KMS-11 (cell line): ENCODE data around the gene RAB11FIP3.

ENCODE experiments used
- H2AFZ ChIP-seq: fragments of 200-600 bp; sonication (generic); 2 replicates; pipeline ENCODE4 v1.6.1; 2016; ENCODE audit warnings: antibody characterized with exemption, mixed run types, low read depth
- H3K27ac ChIP-seq: fragments of 200-600 bp; sonication (generic); 2 replicates; pipeline ENCODE4 v1.6.1; 2016; ENCODE audit warnings: mild to moderate bottlenecking, mixed run types
- H3K27me3 ChIP-seq: fragments of 200-600 bp; sonication (generic); 2 replicates; pipeline ENCODE4 v1.6.1; 2017; ENCODE audit warnings: mild to moderate bottlenecking, low read depth, mixed run types, moderate library complexity; ENCODE audit not compliant: insufficient read depth
- H3K36me3 ChIP-seq: fragments of 200-600 bp; sonication (generic); 2 replicates; pipeline ENCODE4 v1.6.1; 2017; ENCODE audit warnings: mild to moderate bottlenecking, mixed run types; ENCODE audit not compliant: insufficient read depth
- H3K4me1 ChIP-seq: fragments of 200-600 bp; sonication (generic); 2 replicates; pipeline ENCODE4 v1.6.1; 2016; ENCODE audit warnings: mild to moderate bottlenecking, low read depth, mixed run types; ENCODE audit not compliant: poor library complexity, severe bottlenecking
- H3K4me2 ChIP-seq: fragments of 200-600 bp; sonication (generic); 2 replicates; pipeline ENCODE4 v1.7.0; 2016; ENCODE audit warnings: mild to moderate bottlenecking, mixed run types
- H3K4me3 ChIP-seq: fragments of 200-600 bp; sonication (generic); IDR thresholded peaks from 2 replicates; pipeline ENCODE4 v1.6.1; 2017; ENCODE audit warnings: low read depth, low read length, mixed read lengths; ENCODE audit not compliant: insufficient read depth
- H3K79me2 ChIP-seq: fragments of 200-600 bp; sonication (generic); 2 replicates; pipeline ENCODE4 v1.6.1; 2016; ENCODE audit warnings: low read depth, mixed run types; ENCODE audit not compliant: insufficient read depth
- H3K9ac ChIP-seq: fragments of 200-600 bp; sonication (generic); 2 replicates; pipeline ENCODE4 v1.6.1; 2016; ENCODE audit warnings: mild to moderate bottlenecking, mixed run types
- H4K20me1 ChIP-seq: fragments of 200-600 bp; sonication (generic); 2 replicates; pipeline ENCODE4 v1.6.1; 2016; ENCODE audit warnings: mild to moderate bottlenecking, mixed run types; ENCODE audit not compliant: insufficient read depth
- CTCF ChIP-seq: fragments of 200-600 bp; sonication (generic); conservative IDR thresholded peaks from 2 replicates; pipeline ENCODE4 v1.6.1; 2017; ENCODE audit warnings: low read depth, mild to moderate bottlenecking, antibody characterized with exemption, low read length, moderate library complexity, mixed read lengths

RAB11FIP3 gene

DNA sequence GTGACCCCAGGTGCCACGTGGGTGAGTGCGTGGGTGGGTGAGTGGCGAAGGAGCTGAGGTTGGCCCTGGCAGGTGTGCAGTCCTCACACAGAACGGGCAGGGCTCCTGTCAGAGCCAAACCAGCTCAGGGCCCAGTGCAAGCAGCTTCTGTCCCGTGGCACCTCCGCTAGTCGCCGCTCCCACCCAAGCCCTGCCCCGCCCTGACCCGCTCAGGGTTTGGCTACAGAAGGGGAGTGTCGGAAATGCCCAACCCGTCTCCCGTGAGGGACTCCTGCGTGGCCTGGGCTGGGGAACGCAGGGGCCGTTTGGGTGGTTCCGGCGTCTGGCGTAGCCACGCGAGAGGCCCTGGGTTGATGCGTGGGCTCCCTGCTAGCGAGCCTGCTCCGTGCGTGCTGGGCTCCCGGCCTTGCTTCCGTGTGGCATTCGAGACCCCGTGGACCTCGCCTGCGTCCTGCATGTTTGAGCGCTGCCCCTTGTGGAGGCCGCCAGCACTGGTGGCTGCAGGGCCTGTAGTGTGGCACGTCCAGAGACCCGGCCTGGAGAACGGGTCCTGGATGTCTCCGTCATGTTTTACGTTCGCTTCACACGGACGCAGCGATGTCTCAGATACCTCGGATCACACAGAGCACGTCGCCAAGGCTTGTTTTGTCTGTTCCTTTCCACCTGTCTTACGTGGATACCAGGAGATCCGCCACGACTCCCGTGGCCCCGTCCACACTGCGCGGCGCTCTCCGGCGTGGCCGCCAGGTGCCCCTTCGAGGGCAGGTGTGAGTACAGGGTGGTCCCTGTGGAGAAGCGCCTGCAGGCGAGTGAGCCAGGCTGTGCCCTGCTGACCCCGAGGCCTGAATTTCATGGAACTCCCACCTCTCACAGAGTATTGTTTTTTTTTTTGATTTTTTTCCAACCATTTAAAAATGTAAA, 112.2 kb downstream of the RAB11FIP3 start:
- no peaks in the 10 kb centered on the region for H4K20me1 ChIP-seq
- H3K79me2 ChIP-seq: peaks cover 75% of the 10 kb centered on the region
- H2AFZ ChIP-seq: no peak overlapping the region
- H3K27ac ChIP-seq: no peak overlapping the region
- H3K36me3 ChIP-seq: no peaks in the 10 kb centered on the region
- TF ChIP-seq CTCF: no peak
- H3K4me1 ChIP-seq: no peaks in the 10 kb centered on the region
- H3K4me3 ChIP-seq: no peak overlapping the region
- H3K27me3 ChIP-seq: no peaks in the 10 kb centered on the region
- no peak overlapping the region for H3K4me2 ChIP-seq
- H3K9ac ChIP-seq: no peak overlapping the region

DNA sequence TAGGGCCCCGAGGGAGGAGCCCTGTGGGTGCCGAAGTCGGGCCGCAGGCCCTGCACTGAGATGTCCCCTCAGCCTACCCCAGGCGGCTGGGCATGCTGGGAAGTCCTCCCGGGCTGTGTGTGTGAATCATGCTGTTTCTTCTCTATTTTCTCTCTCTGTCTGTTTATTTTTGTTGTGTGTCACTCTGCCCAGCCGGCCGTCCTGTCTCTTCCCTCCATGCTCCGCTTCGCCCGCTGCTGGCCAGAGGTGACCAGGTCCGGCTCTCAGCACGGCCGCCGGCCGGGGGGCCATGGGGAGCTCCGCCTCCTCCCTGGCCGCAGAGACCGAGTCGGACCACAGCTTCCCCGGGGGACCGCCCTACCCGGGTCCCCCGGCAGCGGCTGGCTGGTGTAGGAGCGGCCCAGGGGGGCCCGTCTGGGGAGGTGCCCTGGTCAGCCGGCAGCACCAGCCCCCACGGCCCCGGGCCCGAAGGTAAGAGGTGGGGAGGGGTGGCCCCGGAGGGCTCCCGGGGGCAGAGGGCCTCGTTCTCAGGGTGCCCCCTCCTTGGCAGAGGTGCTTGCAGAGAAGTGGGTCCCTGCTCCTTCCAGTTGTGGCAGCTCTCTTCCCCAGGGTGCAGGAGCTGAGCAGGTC, 114.6 kb downstream of the RAB11FIP3 start:
- no peak overlapping the region for H2AFZ ChIP-seq
- no peak overlapping the region for H3K27ac ChIP-seq
- no peaks in the 10 kb centered on the region for H3K36me3 ChIP-seq

DNA sequence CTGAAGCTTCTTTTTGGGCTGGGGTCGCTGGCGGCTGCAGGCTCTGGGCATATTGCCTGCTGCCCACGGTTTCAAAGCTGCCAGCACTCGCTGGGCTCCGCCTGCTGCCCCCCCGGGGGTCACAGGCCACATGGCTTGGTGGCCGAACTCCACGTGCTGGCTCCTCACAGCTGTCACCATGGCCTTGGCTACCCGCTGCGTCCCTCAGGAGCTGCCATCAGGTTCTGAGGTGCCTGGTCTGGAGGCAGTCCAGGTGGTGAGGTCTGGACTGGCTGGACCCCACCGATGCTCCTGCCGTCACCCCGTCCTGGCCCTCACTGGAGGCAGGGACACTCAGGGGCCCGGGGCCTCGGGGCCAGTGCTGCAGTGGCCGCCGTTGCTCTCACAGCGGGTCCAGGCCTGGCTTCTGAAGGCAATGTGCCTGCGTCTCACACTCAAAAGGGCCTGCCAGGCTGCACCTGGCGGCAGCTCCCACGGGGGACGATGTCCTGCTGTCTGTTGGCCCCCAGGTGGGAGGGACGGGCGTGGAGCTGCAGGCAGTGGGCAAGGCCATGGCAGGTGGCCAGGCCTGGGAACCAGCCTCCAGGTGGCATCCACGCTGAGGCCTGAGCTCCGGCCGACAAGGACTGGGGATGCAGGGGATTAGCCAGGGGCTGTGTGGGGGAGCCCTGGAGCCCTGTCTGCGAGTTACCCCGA, 115.3 kb downstream of the RAB11FIP3 start:
- Histone ChIP-seq H2AFZ (no peak overlapping the region), H3K4me3 (no peak overlapping the region), H3K27ac (no peak overlapping the region), H3K4me1 (no peaks in the 10 kb centered on the region), H3K4me2 (no peak overlapping the region), H3K36me3 (no peaks in the 10 kb centered on the region), H3K79me2 (peaks cover 44% of the 10 kb centered on the region; the same call in 1 of the 2 replicates), H4K20me1 (no peaks in the 10 kb centered on the region), H3K27me3 (no peaks in the 10 kb centered on the region), H3K9ac (no peak overlapping the region)
- no peak for TF ChIP-seq CTCF

More for the DNA sequence above, 114.6 kb downstream of the RAB11FIP3 start:
- Histone ChIP-seq H3K9ac (no peak overlapping the region), H3K79me2 (peaks cover 52% of the 10 kb centered on the region; the same call in 1 of the 2 replicates), H3K4me1 (no peaks in the 10 kb centered on the region), H4K20me1 (no peaks in the 10 kb centered on the region), H3K4me3 (no peak overlapping the region), H3K4me2 (no peak overlapping the region), H3K27me3 (no peaks in the 10 kb centered on the region)
- no peak for TF ChIP-seq CTCF

DNA sequence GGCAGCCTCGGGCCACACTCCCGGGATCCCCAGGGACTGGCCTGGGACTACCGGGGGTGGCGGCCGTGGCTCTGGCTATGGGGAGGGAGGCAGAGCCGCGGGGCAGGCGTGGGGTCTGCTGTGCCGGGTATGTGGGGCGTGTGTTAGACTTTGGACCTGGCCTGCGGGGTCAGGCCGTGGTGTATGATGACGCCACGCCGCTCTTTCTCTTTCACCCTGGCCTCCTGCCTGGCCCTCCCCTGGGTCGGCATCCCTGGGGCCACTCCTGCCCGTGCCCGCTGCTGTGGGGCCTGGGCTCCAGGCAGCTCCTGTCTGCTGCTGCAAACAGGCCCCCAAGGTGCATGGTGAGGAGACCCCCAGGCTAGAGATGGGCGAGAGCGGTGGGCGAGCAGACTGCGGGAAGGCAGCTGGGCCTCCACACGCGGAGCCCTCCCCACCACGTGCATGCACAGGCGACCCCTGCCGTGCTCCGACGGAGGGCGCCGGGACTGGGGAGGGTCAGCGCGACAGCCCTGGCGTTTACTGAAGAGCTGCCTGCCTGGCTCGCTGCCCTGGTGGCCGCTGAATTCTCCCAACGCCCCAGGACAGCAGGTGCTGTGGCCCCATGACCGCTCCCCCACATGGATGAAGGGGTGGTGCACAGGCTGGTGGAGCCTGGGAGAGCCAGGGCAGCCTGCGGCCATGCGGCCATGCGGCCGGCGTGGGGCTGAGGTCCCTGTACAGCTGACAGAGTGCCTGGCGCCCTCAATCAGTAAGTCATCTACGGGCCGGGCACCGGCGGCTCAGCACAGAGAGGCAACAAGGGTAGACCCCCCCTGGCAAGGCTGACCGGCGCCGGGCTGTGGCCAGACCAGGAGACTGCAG, 118.1 kb downstream of the RAB11FIP3 start:
- Histone ChIP-seq H3K27me3 (no peaks in the 10 kb centered on the region), H3K27ac (no peak overlapping the region), H3K4me2 (no peak overlapping the region), H3K79me2 (peaks cover 20% of the 10 kb centered on the region; the same call in 1 of the 2 replicates), H3K9ac (no peak overlapping the region), H3K4me1 (no peaks in the 10 kb centered on the region), H3K36me3 (no peaks in the 10 kb centered on the region), H4K20me1 (no peaks in the 10 kb centered on the region), H3K4me3 (no peak overlapping the region), H2AFZ (no peak overlapping the region)
- no peak for TF ChIP-seq CTCF
